GM12801 (cell line): ENCODE measurements around the gene TMEM81.

Experiments used
- TF ChIP-seq, protein P1 (sequence below): IDR thresholded peaks from one replicate; pipeline ENCODE4 v1.5.1; 2011; ENCODE audit warnings: control low read depth; ENCODE audit not compliant: insufficient read length; ENCODE audit errors: extremely low read depth

TMEM81 gene

DNA sequence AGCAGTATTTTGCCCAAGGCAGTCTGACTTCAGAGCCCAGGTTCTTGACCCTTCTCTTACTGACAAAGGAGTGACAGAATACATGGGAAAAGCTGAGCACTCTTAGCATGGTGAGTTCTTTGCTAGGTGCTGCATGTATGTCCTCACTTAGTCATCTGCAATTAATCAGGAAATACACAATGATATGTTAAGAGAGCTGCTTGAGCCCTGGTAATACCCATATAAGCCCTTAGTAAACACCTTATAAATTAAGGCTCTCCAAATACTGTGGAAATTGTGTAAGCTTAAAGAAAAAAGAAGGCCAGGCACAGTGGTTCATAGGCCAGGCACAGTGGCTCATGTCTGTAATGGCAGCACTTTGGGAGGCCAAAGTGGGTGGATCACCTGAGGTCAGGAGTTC lies 14.0 kb upstream of the TMEM81 start:
- TF ChIP-seq, protein P1, sequence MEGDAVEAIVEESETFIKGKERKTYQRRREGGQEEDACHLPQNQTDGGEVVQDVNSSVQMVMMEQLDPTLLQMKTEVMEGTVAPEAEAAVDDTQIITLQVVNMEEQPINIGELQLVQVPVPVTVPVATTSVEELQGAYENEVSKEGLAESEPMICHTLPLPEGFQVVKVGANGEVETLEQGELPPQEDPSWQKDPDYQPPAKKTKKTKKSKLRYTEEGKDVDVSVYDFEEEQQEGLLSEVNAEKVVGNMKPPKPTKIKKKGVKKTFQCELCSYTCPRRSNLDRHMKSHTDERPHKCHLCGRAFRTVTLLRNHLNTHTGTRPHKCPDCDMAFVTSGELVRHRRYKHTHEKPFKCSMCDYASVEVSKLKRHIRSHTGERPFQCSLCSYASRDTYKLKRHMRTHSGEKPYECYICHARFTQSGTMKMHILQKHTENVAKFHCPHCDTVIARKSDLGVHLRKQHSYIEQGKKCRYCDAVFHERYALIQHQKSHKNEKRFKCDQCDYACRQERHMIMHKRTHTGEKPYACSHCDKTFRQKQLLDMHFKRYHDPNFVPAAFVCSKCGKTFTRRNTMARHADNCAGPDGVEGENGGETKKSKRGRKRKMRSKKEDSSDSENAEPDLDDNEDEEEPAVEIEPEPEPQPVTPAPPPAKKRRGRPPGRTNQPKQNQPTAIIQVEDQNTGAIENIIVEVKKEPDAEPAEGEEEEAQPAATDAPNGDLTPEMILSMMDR, result no peak

DNA sequence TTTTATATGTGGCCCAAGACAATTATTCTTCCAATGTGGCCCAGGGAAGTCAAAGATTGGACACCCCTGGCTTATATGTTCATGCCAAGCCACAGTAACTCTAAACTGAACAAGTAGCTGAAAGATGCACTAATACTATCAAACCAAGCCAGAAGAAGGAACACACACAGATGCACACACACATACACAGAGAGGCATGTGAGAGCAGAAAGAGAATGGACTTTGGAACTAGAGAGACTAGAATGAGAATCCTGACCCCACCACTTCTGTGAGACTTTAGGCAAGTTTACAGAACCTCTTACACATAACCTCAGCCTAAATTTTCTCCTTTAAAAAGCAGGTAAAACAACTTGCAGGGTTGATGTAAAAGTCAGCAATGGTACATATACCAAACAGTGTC lies 11.2 kb upstream of the TMEM81 start:
- TF ChIP-seq, protein P1, result no peak

DNA sequence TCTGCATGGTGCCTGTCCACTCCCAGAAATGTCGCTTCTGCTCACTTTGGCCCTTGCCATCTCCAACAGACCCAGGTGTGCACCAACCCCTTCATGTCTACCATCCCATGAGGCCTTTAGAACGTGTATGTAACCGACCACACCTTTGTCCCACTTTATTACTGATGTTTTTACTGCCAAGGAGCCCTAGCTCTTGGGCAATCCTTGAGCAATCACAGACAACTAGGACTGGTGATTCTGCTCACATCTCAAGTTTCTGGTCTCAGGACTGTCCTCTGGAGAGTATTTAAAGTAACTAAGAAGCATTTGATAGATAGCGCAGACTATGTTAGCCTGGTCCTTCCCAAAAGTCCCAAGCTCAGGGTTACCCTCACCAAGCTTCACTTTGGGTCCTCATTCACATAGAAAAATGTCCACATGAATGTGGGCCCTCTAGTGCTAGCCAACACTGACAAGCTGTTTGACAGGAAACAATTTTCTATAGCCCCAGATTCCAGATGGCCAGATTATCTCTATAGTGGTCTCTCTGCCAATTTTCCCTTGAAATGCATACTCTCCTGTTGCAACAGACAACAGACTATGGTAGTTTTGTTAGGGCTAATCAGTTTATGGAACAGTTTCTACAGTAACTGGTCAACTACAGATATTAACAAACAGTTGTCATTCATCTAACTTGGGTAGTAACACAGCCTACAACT lies 6.9 kb upstream of the TMEM81 start:
- TF ChIP-seq, protein P1, result no peak

DNA sequence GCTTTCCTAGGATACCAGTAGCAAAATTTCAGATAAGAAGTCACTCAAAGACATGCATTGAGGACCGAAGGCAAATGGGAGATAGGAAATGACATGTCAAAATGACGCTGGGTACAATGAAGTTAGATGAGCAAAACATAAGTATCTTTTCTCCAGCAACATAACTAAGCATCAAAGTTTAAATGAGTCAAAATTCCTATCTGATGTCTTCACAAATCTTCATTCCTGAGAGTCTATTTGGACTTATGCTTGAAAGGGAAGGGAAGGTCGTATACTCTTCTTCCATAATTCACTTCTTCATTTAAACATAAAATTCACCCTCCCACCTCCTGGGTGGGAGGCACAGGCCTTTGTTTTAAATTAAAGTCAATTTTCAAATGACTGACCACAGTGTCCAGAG lies 4.1 kb upstream of the TMEM81 start:
- TF ChIP-seq, protein P1, result no peak

DNA sequence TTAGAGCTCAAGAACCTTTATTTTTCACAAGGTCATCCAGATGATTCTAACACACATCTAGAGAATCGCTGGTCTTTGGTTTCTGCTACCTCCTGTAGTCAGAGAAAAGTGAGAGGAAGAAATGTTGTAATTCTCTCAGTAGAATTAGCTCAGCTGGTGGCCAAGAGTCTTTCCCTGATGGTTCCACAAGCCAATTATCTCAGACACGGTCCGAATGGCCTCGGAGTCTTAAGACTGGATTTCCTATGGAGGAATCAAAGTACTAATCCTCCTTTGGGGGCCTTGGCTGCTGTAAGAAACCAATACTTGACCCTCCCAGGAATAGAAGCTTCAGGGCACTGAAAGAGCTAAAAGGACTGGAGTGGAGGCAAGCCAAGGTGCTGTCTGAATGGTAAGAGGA lies 1.8 kb downstream of the TMEM81 start:
- TF ChIP-seq, protein P1, result no peak

DNA sequence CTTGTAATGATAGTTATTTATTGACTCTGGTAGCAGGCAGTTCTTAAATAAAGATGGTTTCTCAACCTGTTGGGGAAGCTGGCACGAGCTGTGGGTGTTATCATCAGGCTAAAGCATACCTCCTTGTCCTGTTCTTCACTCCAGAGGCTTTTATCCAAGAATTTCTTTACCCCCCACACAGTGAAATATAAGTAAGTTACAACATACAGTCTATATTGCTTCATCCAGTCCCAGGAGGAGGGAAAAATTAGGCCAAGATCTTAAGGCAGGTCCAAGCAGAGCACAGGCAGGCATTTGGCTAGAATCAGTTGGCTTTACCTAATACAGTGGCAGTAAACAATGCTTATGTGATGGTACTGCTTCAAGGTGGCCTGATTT lies 6.3 kb downstream of the TMEM81 start:
- TF ChIP-seq, protein P1, result no peak

DNA sequence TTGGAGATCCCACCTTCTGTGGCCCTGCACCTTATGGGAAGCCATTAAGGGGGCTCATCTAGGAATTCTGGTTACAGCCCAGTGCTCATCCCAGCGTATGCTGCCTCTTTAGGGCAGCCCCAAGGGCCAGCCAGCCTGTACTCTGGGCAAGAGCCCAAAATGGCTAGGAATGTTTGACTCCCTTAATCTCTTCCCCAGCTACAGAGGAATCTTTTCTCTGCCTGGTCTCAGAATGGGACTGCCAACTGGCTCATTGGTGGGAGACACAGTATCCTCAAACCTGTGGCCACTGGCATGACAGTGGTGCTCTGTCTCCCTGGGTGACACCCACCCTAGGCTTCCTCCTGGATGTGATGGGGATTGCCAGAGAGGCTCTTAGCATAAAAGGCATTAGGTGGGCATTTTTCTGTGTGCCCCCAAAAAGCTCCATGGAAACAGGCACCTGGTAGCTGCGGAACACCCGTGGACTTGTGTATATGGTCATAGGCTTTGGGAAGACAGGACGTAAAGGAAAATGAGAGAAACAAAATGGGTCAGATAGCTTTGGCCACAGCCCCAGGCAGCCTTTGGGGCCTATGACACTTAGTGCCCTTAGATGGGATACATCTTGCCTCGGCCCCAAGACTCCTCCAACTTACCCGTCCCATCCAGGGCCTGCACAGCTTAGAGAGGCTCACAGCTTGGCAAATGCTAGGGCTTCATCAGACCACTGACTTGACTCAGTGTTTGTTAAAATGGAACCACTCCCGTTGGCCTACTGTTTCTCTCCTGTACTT lies 6.9 kb downstream of the TMEM81 start:
- TF ChIP-seq, protein P1, result no peak
